Pancreas (tissue), 10 donors: ENCODE results near the gene COQ9. TPM values are rescaled to one million over a fixed set of nuclear protein-coding genes. Genes with fewer than 3 reads are reported as not detected.

Experiments
- ATAC-seq, 4 donors: fragments of 200-7000 bp; cut with Tn5 transposase; one replicate each; pipeline versions ENCODE4 v1.8.0 to v1.9.1; 2020; ENCODE audit warnings: mild to moderate bottlenecking in 4 of 4, moderate library complexity in 4 of 4
- DNase-seq, 6 donors: peaks; one replicate each; pipeline ENCODE4 v3.0.0-alpha.2; 2020
- FAIRE-seq: peaks from 2 replicates; lab custom pipeline; 2012; peaks lifted over from hg19 to GRCh38; lab: Jason Lieb, UNC
- H3K27ac ChIP-seq, 4 donors: fragments of 200-600 bp; sonication (generic); 1 replicate in 3 of 4; 2 replicates in 1 of 4; pipeline versions ENCODE4 v1.5.0 to v1.8.0; 2020
- H3K27me3 ChIP-seq, 4 donors: fragments of 200-600 bp; one replicate each; pipeline ENCODE4 v1.8.0; 2021
- H3K36me3 ChIP-seq, 3 donors: fragments of 200-600 bp; sonication (generic) in 1 of 3; one replicate each; pipeline versions ENCODE4 v1.5.0 to v1.8.0; 2020 to 2021
- H3K4me1 ChIP-seq, 3 donors: fragments of 200-600 bp; one replicate each; pipeline ENCODE4 v1.8.0; 2021
- H3K4me3 ChIP-seq, 4 donors: fragments of 200-600 bp; sonication (generic) in 2 of 4; one replicate each; pipeline versions ENCODE4 v1.5.0 to v1.8.0; 2020 to 2021
- H3K9me3 ChIP-seq, 4 donors: fragments of 200-600 bp; one replicate each; pipeline ENCODE4 v1.8.0; 2021
- CTCF ChIP-seq, 4 donors: fragments of 200-600 bp; sonication (generic) in 3 of 4; IDR thresholded peaks; one replicate each; pipeline versions ENCODE4 v1.5.0 to v1.8.0; 2021; ENCODE audit warnings: antibody characterized with exemption in 4 of 4
- WGBS, 2 donors: extraction: QIAGEN DNeasy Blood & Tissue Kit; methylation state at CpG; one replicate each; pipeline ENCODE4 v1.1.7; 2013; 5-methylcytosine and 5-hydroxymethylcytosine counted together
- intact Hi-C, 3 donors: fragments of 100-400 bp; cut with DNase I; formaldehyde crosslinking; loops; one replicate each; pipeline versions ENCODE4 v1.11.1 to v1.14.2; 2022
- polyA plus RNA-seq, 2 donors: library from polyadenylated mRNA; stranded (reverse); fragments of 200-250 nt; gene quantifications; one replicate each; pipeline ENCODE4 v1.2.3, GENCODE V29; 2013
- total RNA-seq, 6 donors: library from RNA; stranded (reverse); fragmentation: NEBNext Ultra II Directional in 4 of 6; extraction: Animal tissue kit (Norgen Biotek cat#: 25700) in 4 of 6; gene quantifications; one replicate each; pipeline versions ENCODE4 v1.2.1 to v1.2.4, GENCODE V29; 2021 to 2023
- donor health status: healthy with polysubstance abuse.
- donor health status: DM: no; HTN: no; CAD: no; lungs with moderate emphysema.
- donor health status: DM: no; HTN: no; CAD: no.
- donor health status: control.
- donor health status: control.
- donor health status: Bipolar disorder and iron deficiency.
- donor health status: DM: yes; HTN: yes; CAD: no.
- donor health status: DM: no; HTN: no; CAD: no.
- donor health status: DM: no; HTN: no; CAD: no.
- donor health status: DM: yes; HTN: yes; CAD: no.

The COQ9 gene
- total and polyA plus RNA-seq, 8 donors: 17.7 to 51.1 (median 25.3) TPM

- ATAC-seq (no peak), DNase-seq (no peak), FAIRE-seq (no peak)
- intact Hi-C loops: no loop called here
- 33 to 45% methylated on average over 5 of the region's 5 CpGs for WGBS, 2 donors
- H3K4me1 ChIP-seq: no peaks in the 10 kb centered on the region
- no peak for TF ChIP-seq CTCF (IDR thresholded peaks at IDR 0.05)
- H3K27me3 ChIP-seq: no peaks in the 10 kb centered on the region
- no peak overlapping the region for H3K27ac ChIP-seq
- no peaks in the 10 kb centered on the region for H3K9me3 ChIP-seq
- H3K36me3 ChIP-seq: no peaks in the 10 kb centered on the region
- no peak overlapping the region for H3K4me3 ChIP-seq
Measured at GRCh38 chr16:57504491-57504890, 57.2 kb downstream of the COQ9 start.

- TF ChIP-seq CTCF (IDR thresholded peaks at IDR 0.05): no peak
- H3K36me3 ChIP-seq: no peaks in the 10 kb centered on the region
- no peak overlapping the region for H3K27ac ChIP-seq
- no peak for DNase-seq
- FAIRE-seq: no peak
- intact Hi-C loops: no loop called here
- H3K27me3 ChIP-seq: no peaks in the 10 kb centered on the region
- H3K4me1 ChIP-seq: no peaks in the 10 kb centered on the region
- no peak for ATAC-seq
- WGBS, 2 donors: 70 to 72% methylated on average over 6 of the region's 6 CpGs
- H3K9me3 ChIP-seq: no peaks in the 10 kb centered on the region
- no peak overlapping the region for H3K4me3 ChIP-seq
Measured at GRCh38 chr16:57505169-57505568, 57.9 kb downstream of the COQ9 start.

DNA sequence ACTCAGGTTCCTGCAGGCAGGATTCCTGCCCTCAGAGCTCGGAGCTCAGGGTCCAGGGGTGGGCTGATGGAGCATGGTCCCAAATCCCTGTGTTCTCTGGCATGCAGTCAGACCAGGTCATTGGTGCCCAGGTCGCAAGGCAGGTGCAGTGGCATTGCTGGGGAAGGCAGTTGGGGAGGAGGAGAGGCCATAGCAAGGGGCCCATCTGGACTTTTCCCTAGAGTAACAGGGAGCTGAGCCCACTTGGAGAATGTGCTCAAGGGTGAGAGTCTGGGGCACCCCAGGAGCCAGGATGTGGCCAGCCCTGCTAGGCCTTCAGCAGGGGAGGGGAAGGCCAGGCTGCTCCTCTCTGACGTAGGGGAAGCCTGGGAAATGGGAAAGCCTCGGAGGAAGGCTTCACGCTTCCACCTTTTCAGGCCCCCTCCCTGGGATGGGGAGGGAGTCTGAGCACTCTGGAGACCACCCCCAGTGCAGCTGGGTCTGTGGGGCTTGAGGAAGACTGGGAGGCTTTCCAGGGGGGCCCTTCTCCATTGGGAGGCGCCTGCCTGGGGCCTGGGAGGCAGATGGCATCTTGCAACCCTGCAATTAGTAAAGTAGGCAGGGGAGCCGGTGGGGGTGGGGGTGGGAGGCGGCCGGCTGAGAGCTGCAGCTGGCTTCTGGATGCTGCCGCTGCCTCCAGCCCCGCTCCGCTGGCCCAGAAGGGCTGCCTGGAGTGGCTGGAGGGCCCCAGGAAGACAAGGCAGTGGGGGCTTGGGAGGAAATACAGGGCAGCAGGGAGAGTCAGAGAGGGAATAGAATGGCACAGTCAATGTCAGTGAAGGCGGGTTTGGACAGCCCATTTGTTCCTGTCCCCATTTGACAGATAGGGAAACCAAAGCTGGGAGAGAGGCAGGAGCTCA lies 60.1 kb downstream of the COQ9 start:
- intact Hi-C loops: no loop called here
- no peaks in the 10 kb centered on the region for H3K27me3 ChIP-seq
- WGBS, 2 donors: 71 to 75% methylated on average over 13 of the region's 13 CpGs
- FAIRE-seq (no peak), DNase-seq (no peak), ATAC-seq (no peak)
- no peaks in the 10 kb centered on the region for H3K36me3 ChIP-seq
- no peaks in the 10 kb centered on the region for H3K9me3 ChIP-seq
- H3K4me1 ChIP-seq: no peaks in the 10 kb centered on the region
- H3K4me3 ChIP-seq: no peak overlapping the region
- no peak overlapping the region for H3K27ac ChIP-seq
- TF ChIP-seq CTCF (IDR thresholded peaks at IDR 0.05): no peak

DNA sequence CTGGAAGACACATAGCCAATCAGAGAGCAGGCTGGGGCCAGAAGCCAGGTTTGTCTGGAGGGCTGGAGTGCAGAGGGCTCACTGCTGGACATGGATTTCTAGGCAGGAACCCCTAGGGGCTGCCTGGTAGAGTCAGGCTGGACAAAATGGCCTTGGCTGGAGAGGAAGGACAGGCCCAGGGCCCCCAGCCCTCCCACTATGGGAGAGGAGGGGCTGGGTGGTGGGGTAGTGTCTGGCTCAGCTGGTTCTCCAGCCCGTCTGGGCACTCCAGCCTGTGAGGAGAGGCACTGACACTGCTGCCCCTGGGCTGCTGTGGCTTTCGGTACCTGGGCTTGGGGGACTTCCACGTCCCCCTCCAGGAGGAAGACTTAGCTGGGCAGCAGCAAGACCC lies 60.8 kb downstream of the COQ9 start:
- no peak overlapping the region for H3K4me3 ChIP-seq
- no peak for ATAC-seq
- FAIRE-seq: no peak
- H3K9me3 ChIP-seq: no peaks in the 10 kb centered on the region
- DNase-seq: no peak
- H3K27ac ChIP-seq: no peak overlapping the region
- intact Hi-C loops: no loop called here
- WGBS, 2 donors: 70 to 91% methylated on average over 3 of the region's 3 CpGs
- TF ChIP-seq CTCF (IDR thresholded peaks at IDR 0.05): no peak
- no peaks in the 10 kb centered on the region for H3K36me3 ChIP-seq
- no peaks in the 10 kb centered on the region for H3K4me1 ChIP-seq
- no peaks in the 10 kb centered on the region for H3K27me3 ChIP-seq
